GM23338 (cell line): ENCODE measurements around the gene KCNMA1. TPM values are rescaled to one million over a fixed set of nuclear protein-coding genes. Genes with fewer than 3 reads are reported as not detected.

Source experiments
- ATAC-seq: fragments of 200-7000 bp; cut with Tn5 transposase; 3 replicates; pipeline ENCODE4 v1.9.1; 2020
- DNase-seq: peaks from one replicate; pipeline ENCODE4 v3.0.0-alpha.2; 2015; ENCODE audit warnings: low spot score
- H2AFZ ChIP-seq: fragments of 200-600 bp; sonication (generic); 2 replicates; pipeline ENCODE4 v1.8.0; 2016; ENCODE audit warnings: antibody characterized with exemption, mild to moderate bottlenecking, moderate library complexity
- H3F3A ChIP-seq: fragments of 200-600 bp; sonication (generic); replicated peaks from 2 replicates; pipeline ENCODE4 v1.8.0; 2017; ENCODE audit warnings: antibody characterized with exemption, mixed run types, low read depth
- H3K27ac ChIP-seq: fragments of 200-600 bp; sonication (generic); 2 replicates; pipeline ENCODE4 v1.6.1; 2016; ENCODE audit warnings: low read depth
- H3K27me3 ChIP-seq: fragments of 200-600 bp; sonication (generic); 2 replicates; pipeline ENCODE4 v1.8.0; 2016; ENCODE audit warnings: mild to moderate bottlenecking, mixed run types, moderate library complexity; ENCODE audit not compliant: insufficient read depth
- H3K36me3 ChIP-seq: fragments of 200-600 bp; sonication (generic); 2 replicates; pipeline ENCODE4 v1.8.0; 2016; ENCODE audit warnings: mild to moderate bottlenecking; ENCODE audit not compliant: insufficient read depth
- H3K4me1 ChIP-seq: fragments of 200-600 bp; sonication (generic); 2 replicates; pipeline ENCODE4 v1.8.0; 2016; ENCODE audit warnings: mild to moderate bottlenecking, moderate library complexity; ENCODE audit not compliant: insufficient read depth
- H3K4me2 ChIP-seq: fragments of 200-600 bp; sonication (generic); 2 replicates; pipeline ENCODE4 v1.7.1; 2017; ENCODE audit warnings: mixed run types
- H3K4me3 ChIP-seq: fragments of 200-600 bp; sonication (generic); 2 replicates; pipeline ENCODE4 v1.6.1; 2016; ENCODE audit warnings: mixed run types
- H3K79me2 ChIP-seq: fragments of 200-600 bp; sonication (generic); replicated peaks from 2 replicates; pipeline ENCODE4 v1.8.0; 2017; ENCODE audit warnings: mild to moderate bottlenecking; ENCODE audit not compliant: insufficient read depth
- H3K9me2 ChIP-seq: fragments of 200-600 bp; sonication (generic); 2 replicates; pipeline ENCODE4 v1.8.0; 2017; ENCODE audit not compliant: insufficient read depth
- H4K20me1 ChIP-seq: fragments of 200-600 bp; sonication (generic); replicated peaks from 2 replicates; pipeline ENCODE4 v1.8.0; 2017; ENCODE audit warnings: mild to moderate bottlenecking; ENCODE audit not compliant: insufficient read depth
- H3K27ac Mint-ChIP-seq: 2 replicates; pipeline ENCODE4 v1.8.0; 2020; ENCODE audit warnings: inconsistent platforms, mild to moderate bottlenecking, moderate library complexity, mixed read lengths
- H3K27me3 Mint-ChIP-seq: 3 replicates; pipeline ENCODE4 v1.8.0; 2022; ENCODE audit warnings: low read depth, mild to moderate bottlenecking, moderate library complexity, mixed read lengths, inconsistent platforms; ENCODE audit not compliant: insufficient read depth, poor library complexity
- H3K36me3 Mint-ChIP-seq: 3 replicates; pipeline ENCODE4 v1.8.0; 2021; ENCODE audit warnings: low read depth, mild to moderate bottlenecking, inconsistent platforms, moderate library complexity, mixed read lengths
- H3K4me1 Mint-ChIP-seq: 3 replicates; pipeline ENCODE4 v1.8.0; 2020; ENCODE audit warnings: mild to moderate bottlenecking, inconsistent platforms, mixed read lengths
- H3K4me3 Mint-ChIP-seq: 3 replicates; pipeline ENCODE4 v1.8.0; 2021; ENCODE audit warnings: moderate library complexity, mild to moderate bottlenecking, inconsistent platforms, mixed read lengths
- H3K9me3 Mint-ChIP-seq: 3 replicates; pipeline ENCODE4 v1.8.0; 2020; ENCODE audit warnings: moderate library complexity, mild to moderate bottlenecking, inconsistent platforms, mixed read lengths
- CREB1 ChIP-seq: fragments of 250-450 bp; sonication (Bioruptor Pico); IDR thresholded peaks from 2 replicates; pipeline ENCODE4 v1.5.0; 2020; ENCODE audit warnings: low read depth, mild to moderate bottlenecking, moderate library complexity
- CTCF ChIP-seq, 2 experiments: fragments of 200-600 bp in 1 of 2; sonication (generic) in 1 of 2; conservative IDR thresholded peaks; 2 replicates each; pipeline versions ENCODE4 v1.5.1 to v1.6.1; 2016 to 2017; ENCODE audit warnings: antibody characterized with exemption in 2 of 2, low read depth in 2 of 2, mild to moderate bottlenecking in 2 of 2, moderate library complexity in 1 of 2
- EZH2 ChIP-seq: fragments of 200-600 bp; sonication (generic); IDR thresholded peaks from one replicate; pipeline ENCODE4 v1.8.0; 2017; ENCODE audit warnings: antibody characterized with exemption, mild to moderate bottlenecking, low read depth; ENCODE audit not compliant: unreplicated experiment
- EZH2phosphoT487 ChIP-seq: fragments of 200-600 bp; sonication (generic); IDR thresholded peaks from one replicate; pipeline ENCODE4 v1.8.1; 2018; ENCODE audit warnings: antibody characterized with exemption; ENCODE audit not compliant: unreplicated experiment
- JUNB ChIP-seq: IDR thresholded peaks from one replicate; pipeline ENCODE4 v1.6.1; 2016; ENCODE audit warnings: antibody characterized with exemption; ENCODE audit not compliant: unreplicated experiment
- NANOG ChIP-seq: IDR thresholded peaks from 2 replicates; pipeline ENCODE4 v1.6.1; 2016; ENCODE audit warnings: antibody characterized with exemption, borderline replicate concordance
- POLR2AphosphoS5 ChIP-seq: IDR thresholded peaks from 2 replicates; pipeline ENCODE4 v1.6.1; 2016; ENCODE audit warnings: antibody characterized with exemption, low read depth
- REST ChIP-seq: IDR thresholded peaks from one replicate; pipeline ENCODE4 v1.6.1; 2018; ENCODE audit warnings: antibody characterized with exemption; ENCODE audit not compliant: unreplicated experiment
- STAT1 ChIP-seq: IDR thresholded peaks from one replicate; pipeline ENCODE4 v1.6.1; 2016; ENCODE audit warnings: antibody characterized with exemption; ENCODE audit not compliant: unreplicated experiment
- ZNF114 ChIP-seq: fragments of 250-450 bp; sonication (Bioruptor Pico); IDR thresholded peaks from 2 replicates; pipeline ENCODE4 v1.5.0; 2020; ENCODE audit warnings: mild to moderate bottlenecking, moderate library complexity
- ZNF331 ChIP-seq: fragments of 250-450 bp; sonication (Bioruptor Pico); IDR thresholded peaks from 2 replicates; pipeline ENCODE4 v1.5.0; 2020; ENCODE audit warnings: low read depth, mild to moderate bottlenecking, moderate library complexity
- ZNF462 ChIP-seq: fragments of 250-450 bp; sonication (Bioruptor Pico); IDR thresholded peaks from 2 replicates; pipeline ENCODE4 v1.5.0; 2020; ENCODE audit warnings: mild to moderate bottlenecking, moderate library complexity
- polyA plus RNA-seq: library from polyadenylated mRNA; unstranded; fragments of >200 nt; fragmentation: Nextera tagmentation; extraction: Ambion mirVana; gene quantifications from 2 replicates; pipeline ENCODE4 v1.2.1, GENCODE V29; 2016
- total RNA-seq: library from RNA; depleted of rRNA; stranded (reverse); fragments of >200 nt; shearing (Covaris generic); gene quantifications from 2 replicates; pipeline ENCODE4 v1.2.3, GENCODE V29; 2014

KCNMA1 gene
- total and polyA plus RNA-seq, 2 experiments from 2014 or later = 8.2 to 9.0 TPM

GRCh38 chr10:77289790-77290189, 347.8 kb downstream of the KCNMA1 start:
- Mint-ChIP-seq H3K4me1 (peaks cover 60% of the 10 kb centered on the region), H3K27ac (no peak overlapping the region), H3K4me3 (no peak overlapping the region), H3K36me3 (no peaks in the 10 kb centered on the region; the same call in 2 of the 3 replicates), H3K9me3 (no peaks in the 10 kb centered on the region), H3K27me3 (peaks cover 5% of the 10 kb centered on the region)
- no peaks in the 10 kb centered on the region for H3K36me3 ChIP-seq
- peaks cover 10% of the 10 kb centered on the region; the same call in 1 of the 2 replicates for H3K9me2 ChIP-seq
- TF ChIP-seq REST (no peak), CTCF (conservative IDR thresholded peaks at IDR 0.05; ENCODE audit: low read depth in 2 of 2) (no peak), ZNF462 (CRISPR knock-in tag) (no peak), JUNB (no peak), EZH2phosphoT487 (no peak), ZNF114 (CRISPR knock-in tag) (no peak), POLR2AphosphoS5 (no peak), EZH2 (no peak), CREB1 (no peak), ZNF331 (CRISPR knock-in tag) (no peak), STAT1 (no peak), NANOG (no peak)
- H3K4me3 ChIP-seq = no peak overlapping the region
- H3K79me2 ChIP-seq = no peaks in the 10 kb centered on the region
- ATAC-seq (no peak), DNase-seq (no peak)
- H3K27ac ChIP-seq = no peak overlapping the region
- no peak overlapping the region for H3K4me2 ChIP-seq
- no peaks in the 10 kb centered on the region for H3F3A ChIP-seq
- H2AFZ ChIP-seq = no peak overlapping the region
- peaks cover 65% of the 10 kb centered on the region for H3K4me1 ChIP-seq
- H4K20me1 ChIP-seq = no peaks in the 10 kb centered on the region
- no peaks in the 10 kb centered on the region for H3K27me3 ChIP-seq
